T-helper 22 cell (primary cell): ENCODE measurements around the gene ADARB1.

Experiments
- DNase-seq: peaks from one replicate; pipeline ENCODE4 v3.0.0-alpha.2; 2020; ENCODE audit warnings: low read depth

The ADARB1 gene

DNA sequence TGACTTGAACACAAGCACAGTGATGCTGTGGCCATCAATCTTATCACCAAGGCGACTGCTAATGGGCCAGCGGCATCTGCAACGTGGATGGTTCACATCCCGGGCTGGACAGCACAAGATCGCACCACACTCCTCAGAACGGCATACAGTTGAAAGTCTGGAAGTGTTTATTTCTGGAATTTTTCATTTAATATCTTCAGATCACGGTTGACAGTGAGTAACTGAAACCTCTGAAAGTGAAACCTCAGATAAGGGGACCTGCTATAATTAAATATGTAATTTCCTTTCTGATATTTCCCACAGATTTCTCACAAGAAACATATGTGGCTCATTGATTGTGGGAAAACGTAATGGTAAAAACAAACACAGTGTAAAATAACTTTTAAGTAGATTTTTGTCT is 129.6 kb downstream of the ADARB1 start:
- DNase-seq, result no peak

DNA sequence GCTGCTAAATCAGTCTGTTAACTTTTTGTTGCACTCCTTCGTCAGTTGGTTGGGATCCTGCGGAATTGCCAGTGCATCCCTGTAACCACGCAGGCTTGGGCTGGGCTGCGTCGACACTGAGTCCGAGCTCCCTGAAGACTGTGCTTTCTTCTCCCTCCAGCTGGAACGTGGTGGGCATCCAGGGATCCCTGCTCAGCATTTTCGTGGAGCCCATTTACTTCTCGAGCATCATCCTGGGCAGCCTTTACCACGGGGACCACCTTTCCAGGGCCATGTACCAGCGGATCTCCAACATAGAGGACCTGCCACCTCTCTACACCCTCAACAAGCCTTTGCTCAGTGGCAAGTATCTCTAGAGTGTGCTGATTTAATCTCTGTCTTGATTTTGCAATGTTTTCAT is 130.0 kb downstream of the ADARB1 start:
- DNase-seq, result no peak

DNA sequence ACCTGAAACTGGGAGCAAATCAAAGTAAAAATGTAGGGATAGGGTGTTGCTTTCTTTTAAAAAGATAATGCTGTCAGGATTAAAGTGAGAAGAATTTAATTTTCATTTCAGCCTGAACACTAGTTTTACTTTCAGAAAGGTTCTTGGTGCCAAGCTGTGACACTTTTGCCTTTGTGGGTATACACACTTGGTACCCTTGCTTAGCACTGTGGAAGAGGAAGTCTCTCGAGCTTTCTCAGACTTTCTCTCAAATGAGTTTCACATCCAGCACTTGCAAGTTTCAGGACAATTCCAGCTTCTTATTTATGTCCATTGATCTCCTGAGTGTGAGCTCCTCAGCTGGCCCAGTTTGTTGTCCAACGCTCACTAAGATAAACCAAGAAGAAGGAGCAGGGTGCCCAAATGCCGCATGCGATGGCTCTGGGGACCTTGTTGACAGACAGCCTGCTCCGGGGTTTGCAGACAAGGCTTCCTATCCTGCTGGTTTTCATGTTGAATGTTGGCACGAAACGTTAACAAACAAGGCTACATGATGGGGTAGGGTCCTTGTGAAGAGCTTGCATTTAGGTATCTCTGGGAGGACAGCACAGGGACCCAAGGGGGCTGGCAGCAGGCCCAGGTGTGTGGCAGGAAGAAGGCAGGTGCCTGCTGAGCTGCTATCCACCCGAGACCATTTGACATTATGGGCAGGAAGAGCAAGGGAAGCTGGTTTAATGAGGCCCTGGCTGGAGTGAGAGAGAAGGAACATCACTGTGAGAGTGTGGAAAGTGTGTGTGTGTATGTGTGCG is 133.7 kb downstream of the ADARB1 start:
- no peak for DNase-seq

DNA sequence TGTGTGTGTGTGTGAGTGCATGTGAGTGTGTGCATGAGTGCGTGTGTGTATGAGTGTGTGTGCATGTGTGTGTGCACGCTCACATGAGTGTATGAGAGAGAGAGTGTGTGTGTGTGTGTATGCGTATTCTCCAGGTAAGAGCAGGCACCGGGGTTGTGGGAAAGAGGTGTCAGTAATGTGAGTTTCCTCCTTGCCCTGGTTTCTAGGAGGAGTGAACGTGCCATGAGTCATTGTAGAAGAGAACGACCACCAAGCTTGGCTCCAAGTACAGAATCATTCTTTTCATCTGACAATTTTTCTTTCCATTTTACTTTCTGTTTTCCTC is 134.2 kb downstream of the ADARB1 start:
- no peak for DNase-seq

DNA sequence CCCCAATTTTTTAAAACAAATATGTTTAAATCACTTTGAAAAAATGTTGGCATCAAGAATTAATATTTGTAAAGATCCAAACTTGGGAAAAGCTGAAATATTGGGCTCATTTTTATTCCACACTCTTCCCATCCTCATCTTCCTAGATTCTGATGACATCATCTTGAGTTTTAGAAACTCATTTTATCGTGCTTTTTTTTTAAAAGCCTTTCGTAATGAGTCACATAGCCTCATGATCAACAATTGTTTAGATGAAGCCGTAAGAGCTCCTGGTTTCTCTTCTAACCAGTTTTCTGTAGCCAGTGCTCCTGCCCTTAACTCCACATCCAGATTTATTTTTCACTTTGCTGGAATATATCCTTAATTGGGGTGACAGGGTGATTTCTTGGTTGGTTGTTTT is 134.7 kb downstream of the ADARB1 start:
- no peak for DNase-seq

DNA sequence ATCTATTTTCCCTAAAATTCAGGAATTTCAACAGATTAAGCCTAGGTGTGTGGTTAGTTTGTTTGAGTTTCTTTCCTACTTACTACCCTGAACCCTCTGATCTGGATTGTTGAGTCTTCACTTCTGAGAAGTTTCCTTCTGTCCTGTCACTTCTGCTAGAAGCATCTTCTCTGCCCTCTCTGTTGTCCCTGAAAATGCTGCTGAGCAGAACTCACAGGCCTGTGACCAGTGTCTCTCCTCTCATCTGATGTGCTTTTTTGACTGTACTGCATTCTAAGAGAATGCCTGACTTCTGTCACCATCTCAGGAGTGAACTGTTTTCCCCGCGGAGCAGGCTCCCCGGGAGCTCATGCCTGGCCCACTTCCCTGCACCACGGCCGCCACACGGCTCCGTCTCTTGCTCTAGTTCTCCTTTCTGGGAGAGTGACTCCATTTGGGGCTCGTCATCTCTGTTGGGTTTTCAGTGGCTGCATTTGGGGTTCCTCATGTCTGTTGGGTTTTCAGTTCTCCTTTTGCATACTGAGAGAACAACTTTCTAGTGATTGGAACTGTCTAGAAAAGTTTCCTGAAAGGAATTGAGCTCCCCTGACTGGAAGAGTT is 135.4 kb downstream of the ADARB1 start:
- DNase-seq, result no peak

DNA sequence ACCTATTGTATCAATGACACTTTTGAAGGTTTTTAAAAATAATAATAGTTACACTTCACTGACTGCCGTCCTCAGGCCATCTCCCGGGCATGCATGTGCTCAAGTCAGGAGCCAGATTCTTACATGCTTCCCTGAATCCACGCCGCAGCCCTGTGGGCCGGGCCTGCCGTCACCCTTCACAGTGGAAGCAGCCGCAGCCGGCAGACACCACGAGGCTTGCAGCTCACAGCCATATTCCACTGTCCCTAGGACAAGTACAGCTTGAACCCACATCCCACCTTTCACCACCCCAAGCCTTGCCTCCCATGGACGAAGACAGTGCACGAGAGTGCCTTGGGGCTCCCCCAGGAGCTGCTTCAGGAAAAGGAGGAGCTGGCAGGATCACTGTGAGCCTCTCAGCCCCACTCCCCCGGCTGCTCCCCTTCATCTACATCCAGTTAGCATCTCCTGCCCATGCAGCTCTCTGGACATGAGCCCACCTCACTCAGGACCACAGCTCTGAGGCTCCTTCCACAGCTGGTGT is 136.1 kb downstream of the ADARB1 start:
- no peak for DNase-seq

DNA sequence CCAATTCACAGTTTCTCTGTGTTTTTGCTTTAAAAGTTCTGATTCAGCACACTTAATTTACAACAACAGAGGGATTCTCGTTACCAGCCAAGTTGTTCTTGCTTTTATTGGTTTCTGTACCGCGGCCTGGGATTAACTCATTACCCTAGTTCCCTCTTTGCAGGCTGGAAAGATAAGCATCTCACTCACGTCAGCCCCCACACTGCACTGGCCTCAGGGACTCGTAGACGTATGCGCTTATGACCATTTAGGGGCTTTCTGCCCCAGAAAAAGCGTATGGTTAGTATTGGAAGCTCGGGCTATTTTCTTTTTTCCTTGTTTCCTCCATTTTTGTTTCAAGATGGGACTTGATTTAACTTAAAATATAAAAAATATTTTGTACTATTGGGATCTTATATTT is 137.3 kb downstream of the ADARB1 start:
- no peak for DNase-seq

DNA sequence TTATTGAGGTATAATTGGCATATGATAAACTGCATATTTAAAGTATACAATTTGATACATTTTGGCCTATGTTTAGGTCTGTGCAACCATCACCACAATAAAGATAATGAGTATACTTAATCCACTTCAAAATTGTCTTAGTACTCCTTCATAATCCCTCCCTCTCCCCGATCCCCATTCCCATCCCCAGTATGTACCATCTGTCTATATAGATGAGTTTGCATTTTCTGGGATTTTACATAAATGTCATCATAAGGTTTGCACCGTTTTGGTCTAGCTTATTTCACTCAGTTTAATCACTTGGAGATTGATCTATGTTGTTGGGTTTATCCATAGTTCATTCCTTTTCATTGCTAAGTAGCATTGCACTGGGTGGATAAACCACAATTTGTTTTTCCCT is 139.0 kb downstream of the ADARB1 start:
- DNase-seq, result no peak

DNA sequence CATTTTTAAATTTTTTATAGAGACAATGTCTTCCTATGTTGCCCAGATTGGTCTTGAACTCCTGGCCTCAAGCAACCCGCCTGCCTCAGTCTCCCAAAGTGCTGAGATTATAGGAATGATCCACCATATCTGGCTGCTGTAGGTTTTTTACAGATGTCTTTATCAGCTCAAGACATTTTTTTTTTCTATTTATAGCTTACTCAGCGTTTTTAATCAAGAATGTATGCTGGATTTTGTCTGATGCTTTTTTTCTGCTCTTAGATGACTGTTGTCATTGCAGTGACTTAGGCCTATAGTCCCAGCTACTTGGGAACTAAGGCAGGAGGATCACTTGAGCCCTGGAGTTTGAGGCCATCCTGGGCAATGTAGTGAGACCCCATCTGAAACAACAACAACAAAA is 140.8 kb downstream of the ADARB1 start:
- no peak for DNase-seq

DNA sequence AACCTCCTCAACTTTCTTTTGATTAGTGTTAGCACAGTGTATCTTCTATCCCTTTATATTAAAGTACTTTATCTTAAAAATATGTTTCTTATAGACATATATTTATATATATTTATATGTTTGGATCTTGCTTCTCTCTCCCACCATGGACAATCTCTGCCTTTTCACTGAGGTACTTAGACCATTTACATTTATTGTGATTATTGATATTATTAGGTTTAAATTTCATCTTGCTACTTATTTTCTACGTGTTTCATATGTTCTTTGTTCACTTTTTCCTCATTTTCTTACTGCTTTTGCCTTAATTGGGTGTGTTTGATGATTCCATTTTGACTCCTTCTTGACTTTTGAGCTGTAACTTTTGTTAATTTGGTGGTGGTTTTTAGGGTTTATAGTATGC is 142.6 kb downstream of the ADARB1 start:
- DNase-seq, result no peak

DNA sequence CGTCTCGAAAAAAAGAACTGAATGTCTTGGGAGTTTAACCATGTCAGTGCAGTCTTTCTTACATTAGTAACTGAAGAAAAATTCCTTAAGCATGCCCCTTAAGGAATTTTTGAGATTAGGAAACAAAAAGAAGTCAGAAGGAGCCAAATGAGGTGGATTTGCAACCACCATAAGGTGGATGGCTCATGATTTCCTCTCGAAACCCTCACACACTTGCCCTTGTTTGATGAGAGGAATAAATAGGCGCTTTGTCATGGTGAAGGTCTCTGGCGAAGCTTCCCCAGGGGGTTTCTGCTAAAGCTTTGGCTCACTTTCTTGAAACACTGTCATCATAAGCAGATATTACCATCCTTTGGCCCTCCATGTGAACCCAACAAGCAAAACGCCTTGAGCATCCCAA is 145.1 kb downstream of the ADARB1 start:
- no peak for DNase-seq

DNA sequence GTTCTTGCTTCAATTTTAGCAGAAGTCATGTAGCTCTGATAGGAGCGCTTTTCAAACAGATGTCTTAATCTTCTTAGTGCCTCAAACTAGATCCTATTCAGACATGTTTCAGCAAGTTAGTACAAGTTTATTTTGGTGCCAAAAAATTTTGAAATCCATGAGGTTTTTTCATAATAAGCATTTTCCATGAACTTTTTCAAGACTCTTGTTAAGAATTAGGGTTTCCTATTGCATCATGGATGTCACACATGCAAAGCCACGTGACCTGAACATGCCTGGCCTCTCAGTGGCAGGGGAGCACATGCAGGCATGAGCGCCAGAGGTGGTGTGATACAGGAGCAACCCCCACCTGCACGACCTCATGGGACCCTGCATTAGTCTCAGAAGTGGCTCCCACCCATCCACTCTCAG is 145.7 kb downstream of the ADARB1 start:
- no peak for DNase-seq

DNA sequence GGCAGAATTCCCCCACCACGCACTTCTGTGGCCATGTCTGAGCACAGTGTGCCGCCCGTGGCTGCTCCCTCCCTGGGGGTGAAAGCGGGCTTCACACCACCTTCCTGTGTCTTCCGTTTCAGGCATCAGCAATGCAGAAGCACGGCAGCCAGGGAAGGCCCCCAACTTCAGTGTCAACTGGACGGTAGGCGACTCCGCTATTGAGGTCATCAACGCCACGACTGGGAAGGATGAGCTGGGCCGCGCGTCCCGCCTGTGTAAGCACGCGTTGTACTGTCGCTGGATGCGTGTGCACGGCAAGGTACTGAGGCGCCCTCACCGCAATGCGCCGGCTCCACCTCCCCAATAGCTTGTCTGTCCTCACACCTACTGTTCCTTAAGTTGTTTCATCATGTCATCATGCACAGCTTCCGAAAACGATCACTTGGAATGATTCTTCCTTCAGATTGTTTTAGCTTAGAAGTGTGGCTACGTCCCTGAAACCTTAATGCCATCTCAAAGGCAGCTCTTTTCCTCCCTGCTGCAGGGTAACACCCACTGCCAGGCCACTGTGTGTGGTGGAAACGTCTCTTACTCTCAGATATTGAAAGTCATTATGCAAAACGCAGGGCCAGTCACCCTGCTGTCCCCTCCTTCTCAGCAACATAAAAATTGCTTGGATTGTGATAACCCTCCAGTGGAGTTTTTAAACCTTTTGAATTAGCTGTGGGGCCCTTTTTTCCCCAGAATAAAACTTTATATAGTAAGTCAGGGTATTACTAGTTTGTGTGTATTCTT is 146.5 kb downstream of the ADARB1 start:
- no peak for DNase-seq

DNA sequence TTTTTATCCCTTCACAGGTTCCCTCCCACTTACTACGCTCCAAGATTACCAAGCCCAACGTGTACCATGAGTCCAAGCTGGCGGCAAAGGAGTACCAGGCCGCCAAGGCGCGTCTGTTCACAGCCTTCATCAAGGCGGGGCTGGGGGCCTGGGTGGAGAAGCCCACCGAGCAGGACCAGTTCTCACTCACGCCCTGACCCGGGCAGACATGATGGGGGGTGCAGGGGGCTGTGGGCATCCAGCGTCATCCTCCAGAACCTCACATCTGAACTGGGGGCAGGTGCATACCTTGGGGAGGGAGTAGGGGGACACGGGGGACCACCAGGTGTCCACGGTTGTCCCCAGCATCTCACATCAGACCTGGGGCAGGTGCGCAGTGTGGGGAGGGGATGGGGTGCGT is 147.6 kb downstream of the ADARB1 start:
- no peak for DNase-seq

DNA sequence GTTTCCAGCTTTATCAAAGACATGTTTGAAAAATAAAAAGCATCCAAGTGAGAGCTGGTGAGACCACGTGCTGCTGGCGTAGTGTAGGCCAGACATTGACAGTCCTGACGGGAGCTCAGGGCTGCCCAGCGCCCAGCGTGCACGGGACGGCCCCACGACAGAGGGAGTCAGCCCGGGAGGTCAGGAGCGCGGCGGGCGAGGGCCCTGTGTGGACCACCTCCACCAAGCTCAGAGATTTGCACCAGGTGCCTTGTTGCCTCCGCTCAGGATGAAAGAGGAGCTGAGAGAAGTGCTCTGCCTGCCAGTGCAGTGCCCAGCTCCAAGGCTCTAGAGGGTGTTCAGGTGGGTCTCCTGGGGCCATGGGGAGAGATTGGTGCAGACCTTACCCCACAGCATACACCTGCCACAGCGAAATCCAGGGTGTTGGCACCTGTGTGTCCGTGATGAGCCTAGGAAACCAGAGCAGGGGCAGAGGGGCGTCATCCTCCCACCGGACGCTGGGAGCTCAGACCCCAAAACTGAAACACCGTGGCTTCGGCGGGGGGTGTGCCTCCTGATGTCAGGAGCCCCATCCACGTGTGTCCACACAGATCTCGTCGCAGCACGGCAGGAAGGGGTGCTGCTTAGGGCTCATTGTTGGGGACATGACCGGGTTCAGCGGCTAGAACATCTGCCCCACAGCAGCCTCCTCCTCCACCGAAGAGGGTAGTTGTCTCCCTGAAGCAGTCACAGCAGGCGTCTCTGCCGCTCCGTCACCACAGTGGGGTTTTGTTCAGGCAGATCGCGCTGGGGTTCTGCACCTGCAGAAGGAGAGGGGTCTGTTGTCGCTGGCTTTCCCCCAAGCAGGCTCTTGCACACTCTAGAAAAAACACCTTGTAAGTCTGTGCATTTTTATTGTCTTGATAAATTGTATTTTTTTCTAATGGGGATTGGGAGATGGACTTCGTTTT is 149.1 kb downstream of the ADARB1 start:
- no peak for DNase-seq

DNA sequence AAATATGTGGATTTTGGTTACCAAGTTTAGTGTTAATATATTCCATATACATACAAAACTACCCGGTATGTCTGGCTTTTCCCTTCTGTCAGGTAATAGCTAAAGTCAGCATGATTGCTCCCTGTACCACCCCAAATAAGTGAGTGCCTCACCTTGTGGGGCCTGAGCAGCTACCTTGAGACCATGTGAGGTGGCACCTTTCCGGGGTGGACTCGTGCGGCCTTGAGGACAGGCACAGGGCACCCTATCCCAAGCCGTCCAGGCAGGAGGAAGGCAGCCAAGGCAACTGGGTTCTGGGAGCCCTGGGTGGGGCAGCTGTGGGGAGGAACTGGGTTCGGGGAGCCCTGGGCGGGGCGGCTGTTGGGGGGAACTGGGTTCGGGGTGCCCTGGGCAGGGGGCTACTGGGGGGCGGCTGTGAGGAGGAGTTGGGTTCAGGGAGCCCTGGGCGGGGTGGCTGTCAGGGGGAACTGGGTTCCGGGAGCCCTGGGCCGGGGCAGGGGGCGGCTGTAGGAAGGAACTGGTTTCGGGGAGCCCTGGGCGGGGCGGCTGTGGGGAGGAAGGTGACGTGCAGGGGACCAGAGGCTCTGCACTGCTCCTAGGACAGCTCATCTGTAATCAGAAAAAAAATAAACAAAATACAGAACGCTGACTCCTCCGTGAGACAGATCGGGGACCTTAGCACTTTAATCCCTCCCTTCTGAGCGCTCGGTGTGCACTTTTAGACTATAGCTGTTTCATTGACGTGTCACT is 150.0 kb downstream of the ADARB1 start:
- peak; percentile 76 for DNase-seq

DNA sequence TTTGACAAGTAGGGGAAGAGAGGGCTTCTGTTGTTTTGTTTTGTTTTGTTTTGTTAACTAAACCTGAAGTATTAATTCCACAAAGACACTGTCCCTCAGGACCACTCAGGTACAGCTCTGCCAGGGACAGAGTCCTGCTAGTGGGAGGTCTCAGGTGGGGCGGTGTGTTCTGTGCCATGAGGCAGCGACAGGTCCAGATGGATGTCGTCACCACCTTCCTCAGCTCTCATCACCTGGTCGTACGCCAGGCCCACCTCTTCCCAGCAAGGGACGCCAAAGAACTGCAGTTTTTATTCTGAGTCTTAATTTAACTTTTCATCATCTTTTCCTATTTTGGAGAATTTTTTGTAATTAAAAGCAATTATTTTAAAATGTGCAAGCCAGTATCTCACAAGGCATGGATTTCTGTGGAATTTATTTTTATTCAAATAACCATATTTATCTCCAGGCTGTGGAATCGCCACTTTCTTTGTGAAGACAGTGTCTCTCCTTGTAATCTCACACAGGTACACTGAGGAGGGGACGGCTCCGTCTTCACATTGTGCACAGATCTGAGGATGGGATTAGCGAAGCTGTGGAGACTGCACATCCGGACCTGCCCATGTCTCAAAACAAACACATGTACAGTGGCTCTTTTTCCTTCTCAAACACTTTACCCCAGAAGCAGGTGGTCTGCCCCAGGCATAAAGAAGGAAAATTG is 150.8 kb downstream of the ADARB1 start:
- no peak for DNase-seq

DNA sequence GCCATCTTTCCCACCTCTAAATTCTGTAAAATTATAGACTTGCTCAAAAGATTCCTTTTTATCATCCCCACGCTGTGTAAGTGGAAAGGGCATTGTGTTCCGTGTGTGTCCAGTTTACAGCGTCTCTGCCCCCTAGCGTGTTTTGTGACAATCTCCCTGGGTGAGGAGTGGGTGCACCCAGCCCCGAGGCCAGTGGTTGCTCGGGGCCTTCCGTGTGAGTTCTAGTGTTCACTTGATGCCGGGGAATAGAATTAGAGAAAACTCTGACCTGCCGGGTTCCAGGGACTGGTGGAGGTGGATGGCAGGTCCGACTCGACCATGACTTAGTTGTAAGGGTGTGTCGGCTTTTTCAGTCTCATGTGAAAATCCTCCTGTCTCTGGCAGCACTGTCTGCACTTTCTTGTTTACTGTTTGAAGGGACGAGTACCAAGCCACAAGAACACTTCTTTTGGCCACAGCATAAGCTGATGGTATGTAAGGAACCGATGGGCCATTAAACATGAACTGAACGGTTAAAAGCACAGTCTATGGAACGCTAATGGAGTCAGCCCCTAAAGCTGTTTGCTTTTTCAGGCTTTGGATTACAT is 151.5 kb downstream of the ADARB1 start:
- DNase-seq, result no peak
